CD4-positive, CD25-positive, alpha-beta regulatory T cell (primary cell): ENCODE results near the gene HERC3. TPM values are rescaled to one million over a fixed set of nuclear protein-coding genes. Genes with fewer than 3 reads are reported as not detected.

Experiments used
- ATAC-seq, 2 donors: fragments of 150-1000 bp; cut with Tn5 transposase; one replicate each; pipeline ENCODE4 v1.10.0; 2021; ENCODE audit warnings: low read depth in 2 of 2, moderate number of reproducible peaks in 2 of 2, moderate library complexity in 1 of 2
- DNase-seq, 3 donors: peaks; one replicate each; pipeline versions ENCODE4 v3.0.0 to v3.0.0-alpha.2; 2012 to 2022; ENCODE audit warnings: mixed read lengths in 1 of 3
- H3K27ac ChIP-seq: one replicate; pipeline ENCODE4 v1.7.0; 2013; ENCODE audit warnings: mild to moderate bottlenecking, low read length; ENCODE audit not compliant: insufficient read depth, poor library complexity, severe bottlenecking
- H3K27me3 ChIP-seq: one replicate; pipeline ENCODE4 v1.7.0; 2013; ENCODE audit warnings: low read length; ENCODE audit not compliant: control insufficient read depth, insufficient read depth
- H3K36me3 ChIP-seq: one replicate; pipeline ENCODE4 v1.7.0; 2013; ENCODE audit warnings: mild to moderate bottlenecking, low read length, moderate library complexity; ENCODE audit not compliant: control insufficient read depth, insufficient read depth
- H3K4me1 ChIP-seq: 2 replicates; pipeline ENCODE4 v1.7.0; 2013; ENCODE audit warnings: mild to moderate bottlenecking, low read length; ENCODE audit not compliant: insufficient read depth, control insufficient read depth, poor library complexity, severe bottlenecking
- H3K4me3 ChIP-seq: one replicate; pipeline ENCODE4 v1.7.0; 2013; ENCODE audit warnings: low read depth, mild to moderate bottlenecking, low read length, moderate library complexity
- H3K9me3 ChIP-seq, 2 experiments: 1 replicate in 1 of 2; 2 replicates in 1 of 2; pipeline ENCODE4 v1.7.0; 2013; ENCODE audit warnings: low read length in 2 of 2, mild to moderate bottlenecking in 1 of 2, moderate library complexity in 1 of 2; ENCODE audit not compliant: control insufficient read depth in 2 of 2
- H3K27ac Mint-ChIP-seq, 3 donors: one replicate each; pipeline ENCODE4 v1.8.0; 2020 to 2022; ENCODE audit warnings: mild to moderate bottlenecking in 3 of 3, mixed read lengths in 3 of 3, moderate library complexity in 2 of 3
- H3K27me3 Mint-ChIP-seq: one replicate; pipeline ENCODE4 v1.8.0; 2022; ENCODE audit warnings: mild to moderate bottlenecking, mixed read lengths
- H3K36me3 Mint-ChIP-seq: one replicate; pipeline ENCODE4 v1.8.0; 2020; ENCODE audit warnings: mixed read lengths
- H3K4me1 Mint-ChIP-seq, 4 donors: one replicate each; pipeline ENCODE4 v1.8.0; 2020 to 2022; ENCODE audit warnings: mixed read lengths in 4 of 4, mild to moderate bottlenecking in 1 of 4
- H3K4me3 Mint-ChIP-seq, 4 donors: one replicate each; pipeline ENCODE4 v1.8.0; 2020 to 2022; ENCODE audit warnings: mild to moderate bottlenecking in 4 of 4, mixed read lengths in 4 of 4, moderate library complexity in 3 of 4
- H3K9me3 Mint-ChIP-seq, 7 donors: one replicate each; pipeline ENCODE4 v1.8.0; 2020 to 2022; ENCODE audit warnings: mixed read lengths in 7 of 7, mild to moderate bottlenecking in 3 of 7, moderate library complexity in 2 of 7
- polyA plus RNA-seq, 4 donors: library from polyadenylated mRNA; unstranded; fragments of 300-500 nt; fragmentation: Illumina TruSeq; gene quantifications; one replicate each; pipeline ENCODE4 v1.2.3, GENCODE V29; 2021
- total RNA-seq: library from RNA; stranded (reverse); gene quantifications from one replicate; pipeline ENCODE4 v1.2.3, GENCODE V29; 2022

The HERC3 gene
- total and polyA plus RNA-seq, 5 donors from 2014 or later, result 35.4 to 91.4 (median 50.4) TPM

- Histone ChIP-seq H3K4me3 (peak overlapping the region; percentile 72), H3K9me3 (no peaks in the 10 kb centered on the region), H3K4me1 (peaks cover 61% of the 10 kb centered on the region), H3K27ac (peak overlapping the region; percentile 65), H3K27me3 (no peaks in the 10 kb centered on the region), H3K36me3 (peaks cover 31% of the 10 kb centered on the region)
- Mint-ChIP-seq H3K9me3 (no peaks in the 10 kb centered on the region), H3K4me1 (peaks cover 45 to 85% (median 64%) of the 10 kb centered on the region in 4 donors), H3K27me3 (no peaks in the 10 kb centered on the region), H3K36me3 (peaks cover 49% of the 10 kb centered on the region), H3K27ac (peak overlapping the region in 2 of 3 donors; percentile 72), H3K4me3 (peak overlapping the region in 2 of 4 donors; percentile 16 to 68)
- ATAC-seq, result no peak
- no peak for DNase-seq
Measured at GRCh38 chr4:88599298-88599697, 7.0 kb downstream of the HERC3 start.

- Mint-ChIP-seq H3K27ac (peak overlapping the region; percentile 15 to 72 (median 72)), H3K4me1 (peaks cover 45 to 85% (median 65%) of the 10 kb centered on the region in 4 donors), H3K36me3 (peaks cover 54% of the 10 kb centered on the region), H3K27me3 (no peaks in the 10 kb centered on the region), H3K9me3 (peaks cover 0 to 2% (median 0%) of the 10 kb centered on the region in 7 donors), H3K4me3 (peak overlapping the region in 3 of 4 donors; percentile 16 to 68 (median 22))
- ATAC-seq (peak in 1 of 2 donors; percentile 61), DNase-seq (no peak)
- Histone ChIP-seq H3K9me3 (no peaks in the 10 kb centered on the region), H3K36me3 (peaks cover 31% of the 10 kb centered on the region), H3K4me3 (peak overlapping the region; percentile 72), H3K27me3 (no peaks in the 10 kb centered on the region), H3K27ac (peak overlapping the region; percentile 65), H3K4me1 (peaks cover 58% of the 10 kb centered on the region)
Measured at GRCh38 chr4:88599714-88600113, 7.4 kb downstream of the HERC3 start.

GRCh38 chr4:88600176-88600838 is 8.0 kb downstream of the HERC3 start:
- peak overlapping the region in 3 of 4 donors; percentile 8 to 47 (median 16) for H3K4me3 Mint-ChIP-seq
- ATAC-seq (peak in 1 of 2 donors; percentile 46), DNase-seq (no peak)
- H3K27ac Mint-ChIP-seq, result peak overlapping the region; percentile 47 to 80 (median 75)
- peaks cover 31% of the 10 kb centered on the region for H3K36me3 ChIP-seq
- H3K9me3 Mint-ChIP-seq, result peaks cover 0 to 3% (median 0%) of the 10 kb centered on the region in 7 donors
- peak overlapping the region; percentile 72 for H3K4me3 ChIP-seq
- peaks cover 57% of the 10 kb centered on the region for H3K36me3 Mint-ChIP-seq
- H3K4me1 Mint-ChIP-seq, result peaks cover 48 to 87% (median 65%) of the 10 kb centered on the region in 4 donors
- peak overlapping the region; percentile 65 for H3K27ac ChIP-seq
- peaks cover 63% of the 10 kb centered on the region for H3K4me1 ChIP-seq
- H3K27me3 ChIP-seq, result no peaks in the 10 kb centered on the region
- no peaks in the 10 kb centered on the region for H3K27me3 Mint-ChIP-seq
- no peaks in the 10 kb centered on the region for H3K9me3 ChIP-seq

- H3K27ac Mint-ChIP-seq, result peak overlapping the region; percentile 15 to 83 (median 76)
- peaks cover 40 to 73% (median 54%) of the 10 kb centered on the region in 4 donors for H3K4me1 Mint-ChIP-seq
- H3K9me3 Mint-ChIP-seq, result peaks cover 0 to 8% (median 3%) of the 10 kb centered on the region in 7 donors
Measured at GRCh38 chr4:88604978-88605678, 12.8 kb downstream of the HERC3 start.

GRCh38 chr4:88605736-88606135 is 13.5 kb downstream of the HERC3 start:
- ATAC-seq, result no peak

More at GRCh38 chr4:88604978-88605678, 12.8 kb downstream of the HERC3 start:
- no peaks in the 10 kb centered on the region for H3K27me3 ChIP-seq
- no peak overlapping the region for H3K4me3 ChIP-seq
- H3K27ac ChIP-seq, result no peak overlapping the region
- H3K36me3 ChIP-seq, result peaks cover 38% of the 10 kb centered on the region
- H3K36me3 Mint-ChIP-seq, result peaks cover 65% of the 10 kb centered on the region
- H3K4me1 ChIP-seq, result peaks cover 32% of the 10 kb centered on the region
- no peak for ATAC-seq
- DNase-seq, result no peak
- no peaks in the 10 kb centered on the region for H3K27me3 Mint-ChIP-seq
- peak overlapping the region in 3 of 4 donors; percentile 46 to 61 (median 53) for H3K4me3 Mint-ChIP-seq
- H3K9me3 ChIP-seq, result no peaks in the 10 kb centered on the region

GRCh38 chr4:88606832-88607231 is 14.6 kb downstream of the HERC3 start:
- no peak for ATAC-seq
- Histone ChIP-seq H3K27me3 (no peaks in the 10 kb centered on the region), H3K4me3 (no peak overlapping the region), H3K9me3 (no peaks in the 10 kb centered on the region), H3K36me3 (peaks cover 38% of the 10 kb centered on the region), H3K4me1 (peaks cover 35% of the 10 kb centered on the region), H3K27ac (no peak overlapping the region)
- Mint-ChIP-seq H3K27me3 (no peaks in the 10 kb centered on the region), H3K27ac (peak overlapping the region in 1 of 3 donors; percentile 2), H3K9me3 (peaks cover 0 to 8% (median 3%) of the 10 kb centered on the region in 7 donors), H3K4me3 (no peak overlapping the region), H3K4me1 (peaks cover 27 to 76% (median 59%) of the 10 kb centered on the region in 4 donors), H3K36me3 (peaks cover 70% of the 10 kb centered on the region)
- no peak for DNase-seq

More at GRCh38 chr4:88605736-88606135, 13.5 kb downstream of the HERC3 start:
- Mint-ChIP-seq H3K4me3 (peak overlapping the region in 3 of 4 donors; percentile 32 to 60 (median 40)), H3K27ac (peak overlapping the region; percentile 2 to 77 (median 63)), H3K36me3 (peaks cover 66% of the 10 kb centered on the region), H3K4me1 (peaks cover 36 to 74% (median 54%) of the 10 kb centered on the region in 4 donors), H3K9me3 (peaks cover 0 to 8% (median 3%) of the 10 kb centered on the region in 7 donors), H3K27me3 (no peaks in the 10 kb centered on the region)
- Histone ChIP-seq H3K27ac (no peak overlapping the region), H3K27me3 (no peaks in the 10 kb centered on the region), H3K4me1 (peaks cover 30% of the 10 kb centered on the region), H3K4me3 (peak overlapping the region; percentile 21), H3K36me3 (peaks cover 38% of the 10 kb centered on the region), H3K9me3 (no peaks in the 10 kb centered on the region)
- DNase-seq, result no peak

- ATAC-seq, result no peak
- no peak for DNase-seq
- H3K4me3 ChIP-seq, result no peak overlapping the region
- Mint-ChIP-seq H3K27me3 (no peaks in the 10 kb centered on the region), H3K9me3 (peaks cover 0 to 8% (median 3%) of the 10 kb centered on the region in 7 donors), H3K36me3 (peaks cover 58% of the 10 kb centered on the region), H3K27ac (peak overlapping the region; percentile 26 to 99 (median 97)), H3K4me1 (peaks cover 37 to 88% (median 72%) of the 10 kb centered on the region in 4 donors), H3K4me3 (peak overlapping the region in 1 of 4 donors; percentile 19)
- no peaks in the 10 kb centered on the region for H3K9me3 ChIP-seq
- no peaks in the 10 kb centered on the region for H3K27me3 ChIP-seq
- peaks cover 56% of the 10 kb centered on the region for H3K4me1 ChIP-seq
- H3K36me3 ChIP-seq, result peaks cover 35% of the 10 kb centered on the region
- H3K27ac ChIP-seq, result peak overlapping the region; percentile 39
Measured at GRCh38 chr4:88609387-88609786, 17.1 kb downstream of the HERC3 start.
